K562 (cell line): Measurements from ENCODE around the gene PNPLA8. TPM values are rescaled to one million over a fixed set of nuclear protein-coding genes. Genes with fewer than 3 reads are reported as not detected.

Source experiments
- ATAC-seq: fragments of 200-7000 bp; cut with Tn5 transposase; 3 replicates; pipeline ENCODE4 v1.9.1; 2020; ENCODE audit warnings: moderate library complexity
- BruUV-seq: library from RNA; stranded (reverse); fragments of 400-500 nt; replicated peaks from 2 replicates; lab custom pipeline; 2021; lab: Mats Ljungman, UMichigan
- CTCF ChIA-PET: fragments of 300-600 bp; formaldehyde crosslinking; extraction: SDS; loops from one replicate; lab custom pipeline; 2021; ENCODE audit warnings: low intra/inter-chr PET ratio; lab: Yijun Ruan, JAX
- POLR2A ChIA-PET: fragments of 300-600, 350-650 bp; sonication (Branson Sonifier 250); formaldehyde crosslinking; extraction: SDS; loops from one replicate; lab custom pipeline; 2021; ENCODE audit warnings: antibody characterized with exemption, inconsistent platforms; lab: Yijun Ruan, JAX
- DNase-seq, 4 experiments: peaks; one replicate each; pipeline versions ENCODE4 v3.0.0 to v3.0.0-alpha.2; 2011 to 2018; ENCODE audit warnings: low spot score in 3 of 4, mixed read lengths in 3 of 4; ENCODE audit errors: extremely low read depth in 1 of 4
- FAIRE-seq: peaks from 2 replicates; lab custom pipeline; 2011; peaks lifted over from hg19 to GRCh38; lab: Jason Lieb, UNC
- H2AFZ ChIP-seq: 2 replicates; pipeline ENCODE4 v1.6.0; 2011; ENCODE audit warnings: low read depth, low read length, control low read depth, inconsistent platforms
- H3K27ac ChIP-seq: fragments of 200-600 bp; 3 replicates; pipeline ENCODE4 v1.8.0; 2011; ENCODE audit warnings: low read depth, mild to moderate bottlenecking, control low read depth, inconsistent platforms, low read length, moderate library complexity, mixed read lengths; ENCODE audit errors: extremely low read depth
- H3K27me3 ChIP-seq, 2 experiments: fragments of 300-600 bp in 1 of 2; 2 replicates in 1 of 2; 3 replicates in 1 of 2; pipeline versions ENCODE4 v1.6.0 to v1.8.0; 2011; ENCODE audit warnings: inconsistent platforms in 2 of 2, low read length in 2 of 2, mild to moderate bottlenecking in 1 of 2, mixed read lengths in 1 of 2, moderate library complexity in 1 of 2; ENCODE audit not compliant: control insufficient read depth in 2 of 2, insufficient read depth in 2 of 2
- H3K36me3 ChIP-seq: fragments of 300-600 bp; 3 replicates; pipeline ENCODE4 v1.8.0; 2011; ENCODE audit warnings: mild to moderate bottlenecking, low read length, inconsistent platforms; ENCODE audit not compliant: control insufficient read depth, insufficient read depth
- H3K4me1 ChIP-seq, 2 experiments: fragments of 200-600 bp in 1 of 2; replicated peaks in 1 of 2; 2 replicates in 1 of 2; 3 replicates in 1 of 2; pipeline versions ENCODE4 v1.5.1 to v1.8.0; 2011; ENCODE audit warnings: inconsistent platforms in 2 of 2, low read length in 2 of 2, mild to moderate bottlenecking in 1 of 2, mixed read lengths in 1 of 2, moderate library complexity in 1 of 2; ENCODE audit not compliant: control insufficient read depth in 2 of 2, insufficient read depth in 2 of 2
- H3K4me2 ChIP-seq: 2 replicates; pipeline ENCODE4 v1.6.1; 2011; ENCODE audit warnings: low read length, control low read depth, inconsistent platforms, mixed read lengths; ENCODE audit not compliant: insufficient read depth
- H3K4me3 ChIP-seq: fragments of 200-600 bp; sonication (generic), shearing (Covaris generic); 2 replicates; pipeline ENCODE4 v1.5.1; 2016; ENCODE audit warnings: control low read depth, inconsistent platforms
- H3K79me2 ChIP-seq: fragments of 200-600 bp; 3 replicates; pipeline ENCODE4 v1.8.0; 2011; ENCODE audit warnings: low read length, inconsistent platforms; ENCODE audit not compliant: control insufficient read depth, insufficient read depth
- H3K9ac ChIP-seq, 2 experiments: 2 replicates each; pipeline versions ENCODE4 v1.6.0 to v1.6.1; 2011; ENCODE audit warnings: low read depth in 2 of 2, low read length in 2 of 2, control low read depth in 1 of 2, inconsistent platforms in 1 of 2, mild to moderate bottlenecking in 1 of 2, mixed read lengths in 1 of 2; ENCODE audit not compliant: insufficient read depth in 1 of 2
- H3K9me1 ChIP-seq: one replicate; pipeline ENCODE4 v1.6.0; 2011; ENCODE audit warnings: inconsistent platforms, mild to moderate bottlenecking, low read length, moderate library complexity; ENCODE audit not compliant: control insufficient read depth, insufficient read depth
- H3K9me3 ChIP-seq: replicated peaks from 2 replicates; pipeline ENCODE4 v1.5.1; 2011; ENCODE audit warnings: low read depth, low read length, inconsistent platforms; ENCODE audit not compliant: control insufficient read depth, insufficient read depth
- H4K20me1 ChIP-seq: replicated peaks from 2 replicates; pipeline ENCODE4 v1.6.1; 2011; ENCODE audit warnings: low read length, inconsistent platforms, mixed read lengths; ENCODE audit not compliant: control insufficient read depth, insufficient read depth
- DLX4 ChIP-seq: fragments of 250-450 bp; sonication (Bioruptor Pico); IDR thresholded peaks from 2 replicates; pipeline ENCODE4 v1.6.1; 2021; ENCODE audit warnings: mild to moderate bottlenecking
- EGR1 ChIP-seq: fragments of 450-650 bp; conservative IDR thresholded peaks from 2 replicates; pipeline ENCODE4 v1.6.1; 2017; ENCODE audit warnings: mild to moderate bottlenecking
- ESRRB ChIP-seq: fragments of 250-450 bp; sonication (Bioruptor Pico); IDR thresholded peaks from 2 replicates; pipeline ENCODE4 v1.5.0; 2020; ENCODE audit warnings: mild to moderate bottlenecking, moderate library complexity, borderline replicate concordance
- ETV1 ChIP-seq: fragments of 450-650 bp; conservative IDR thresholded peaks from 2 replicates; pipeline ENCODE4 v1.6.1; 2016; ENCODE audit warnings: missing genetic modification characterization, control low read depth, low read depth, missing compliant biosample characterization
- HSF4 ChIP-seq: fragments of 250-450 bp; sonication (Bioruptor Pico); IDR thresholded peaks from 2 replicates; pipeline ENCODE4 v2.1.2; 2022; ENCODE audit warnings: mild to moderate bottlenecking, moderate library complexity, borderline replicate concordance
- MCM7 ChIP-seq, 2 experiments: fragments of 450-650 bp; IDR thresholded peaks; 2 replicates each; pipeline ENCODE4 v1.6.1; 2016 to 2018
- MED1 ChIP-seq: sonication (generic); formaldehyde crosslinking; IDR thresholded peaks from 2 replicates; pipeline ENCODE4 v1.8.1; 2023; ENCODE audit warnings: missing genetic modification reagents, borderline replicate concordance
- NFE2L1 ChIP-seq: fragments of 450-650 bp; IDR thresholded peaks from 2 replicates; pipeline ENCODE4 v1.6.1; 2016; ENCODE audit warnings: missing genetic modification characterization, low read depth, mild to moderate bottlenecking, missing compliant biosample characterization, moderate library complexity, borderline replicate concordance
- POLR2G ChIP-seq: fragments of 200-400 bp; formaldehyde crosslinking; IDR thresholded peaks from 2 replicates; pipeline ENCODE4 v1.6.1; 2017; ENCODE audit warnings: low read depth, mild to moderate bottlenecking, antibody characterized with exemption, low read length, moderate library complexity
- TCFL5 ChIP-seq: fragments of 250-450 bp; sonication (Bioruptor Pico); conservative IDR thresholded peaks from 2 replicates; pipeline ENCODE4 v1.6.1; 2021; ENCODE audit warnings: mild to moderate bottlenecking, moderate library complexity, matching md5 sums
- ZNF175 ChIP-seq: fragments of 200-800 bp; sonication (Bioruptor generic); IDR thresholded peaks from 2 replicates; pipeline ENCODE4 v1.6.1; 2016; ENCODE audit warnings: low read depth, mild to moderate bottlenecking, missing genetic modification characterization, missing compliant biosample characterization
- WGBS: fragments of 100-300 bp; shearing (Covaris generic); methylation state at CpG from one replicate; pipeline ENCODE4 v1.1.6; 2016; ENCODE audit warnings: low coverage, mixed read lengths; ENCODE audit not compliant: insufficient coverage; ENCODE audit errors: missing lambda C conversion rate; 5-methylcytosine and 5-hydroxymethylcytosine counted together
- in situ Hi-C: fragments of 300-500 bp; cut with MboI; formaldehyde crosslinking; loops from 4 replicates; pipeline ENCODE4 v1.15.0; 2018; ENCODE audit warnings: inconsistent platforms, mixed read lengths
- intact Hi-C: fragments of 100-400 bp; cut with micrococcal nuclease; formaldehyde crosslinking; loops from 2 replicates; pipeline ENCODE4 v1.14.2; 2022
- polyA plus RNA-seq, 8 experiments: library from polyadenylated mRNA; depleted of rRNA in 4 of 8; stranded (reverse) in 5 of 8; unstranded in 3 of 8; fragments of >200 nt; fragmentation: Nextera tagmentation in 2 of 8; fragmentation: Illumina TruSeq in 1 of 8; extraction: Ambion mirVana in 2 of 8; extraction: Trizol in 1 of 8; gene quantifications; 2 replicates each; pipeline versions ENCODE4 v1.2.1 to v1.2.3, GENCODE V29; 2011 to 2014; ENCODE audit warnings: inconsistent platforms in 1 of 8, missing spikeins in 1 of 8
- total RNA-seq, 7 experiments: library from RNA; depleted of rRNA in 6 of 7; stranded (reverse); fragments of >200 nt in 6 of 7; fragmentation: Illumina TruSeq in 2 of 7; extraction: Trizol in 2 of 7; gene quantifications; 2 replicates each; pipeline versions ENCODE4 v1.2.1 to v1.2.3, GENCODE V29; 2011 to 2021; ENCODE audit warnings: low replicate concordance in 1 of 7

Gene PNPLA8
- total and polyA plus RNA-seq, 9 of the 15 experiments (the other 6 are each of a cell fraction or from before 2014, with no cell fraction given), result 12.8 to 27.6 (median 16.3) TPM

GRCh38 chr7:108436906-108437305 lies 89.0 kb downstream of the PNPLA8 start:
- H2AFZ ChIP-seq, result no peak overlapping the region
- no peaks in the 10 kb centered on the region for H3K9me1 ChIP-seq
- H3K27me3 ChIP-seq, result peaks cover 11% of the 10 kb centered on the region in 2 experiments; a peak in 4 of 5 replicates
- TF ChIP-seq ZNF175 (CRISPR knock-in tag), result no peak
- TF ChIP-seq EGR1, result no peak
- no peak for TF ChIP-seq MED1
- WGBS, result 22% methylated on average over 3 of the region's 3 CpGs
- H3K4me2 ChIP-seq, result no peak overlapping the region
- no peak overlapping the region for H3K27ac ChIP-seq
- FAIRE-seq, result no peak
- no peak overlapping the region for H3K9ac ChIP-seq
- ChIA-PET POLR2A (no interaction called here), CTCF (no interaction called here)
- H3K9me3 ChIP-seq, result no peaks in the 10 kb centered on the region
- no TSS peak for BruUV-seq
- no peak for ATAC-seq
- in situ Hi-C loops, result no loop called here
- no peaks in the 10 kb centered on the region for H4K20me1 ChIP-seq
- H3K4me1 ChIP-seq, result peaks cover 0 to 4% of the 10 kb centered on the region in 2 experiments; a peak in 1 of 5 replicates
- no peak for DNase-seq
- H3K36me3 ChIP-seq, result no peaks in the 10 kb centered on the region
- intact Hi-C loops, result no loop called here
- no peaks in the 10 kb centered on the region for H3K79me2 ChIP-seq
- no peak overlapping the region for H3K4me3 ChIP-seq

GRCh38 chr7:108434010-108434409 lies 91.9 kb downstream of the PNPLA8 start:
- DNase-seq (no peak), ATAC-seq (no peak), FAIRE-seq (no peak)
- Histone ChIP-seq H4K20me1 (no peaks in the 10 kb centered on the region), H3K4me3 (no peak overlapping the region), H3K36me3 (no peaks in the 10 kb centered on the region), H2AFZ (no peak overlapping the region), H3K9me1 (no peaks in the 10 kb centered on the region), H3K4me1 (peaks cover 0 to 4% of the 10 kb centered on the region in 2 experiments; a peak in 1 of 5 replicates), H3K9me3 (no peaks in the 10 kb centered on the region), H3K27me3 (peaks cover 12 to 23% of the 10 kb centered on the region in 2 experiments; a peak in 4 of 5 replicates), H3K4me2 (no peak overlapping the region), H3K9ac (no peak overlapping the region), H3K79me2 (no peaks in the 10 kb centered on the region), H3K27ac (no peak overlapping the region)
- ChIA-PET POLR2A (no interaction called here), CTCF (no interaction called here)
- intact Hi-C loops (no loop called here), in situ Hi-C loops (no loop called here)
- 2% methylated on average over 2 of the region's 2 CpGs for WGBS
- BruUV-seq, result no TSS peak
- TF ChIP-seq MCM7 (IDR thresholded peaks at IDR 0.05) (no peak), TCFL5 (no peak), ETV1 (tag) (no peak), POLR2G (no peak), NFE2L1 (tag) (no peak), ESRRB (CRISPR knock-in tag) (no peak), HSF4 (CRISPR knock-in tag) (no peak), DLX4 (no peak)
